HEK293T (cell line): ENCODE measurements around the gene NTMT1.

Experiments
- BHLHE40 ChIP-seq: fragments of 450-650 bp; IDR thresholded peaks from 2 replicates; pipeline ENCODE4 v1.6.1; 2016; ENCODE audit warnings: mild to moderate bottlenecking, moderate library complexity, borderline replicate concordance
- ELF4 ChIP-seq: fragments of 450-650 bp; IDR thresholded peaks from 2 replicates; pipeline ENCODE4 v1.6.1; 2017; ENCODE audit warnings: antibody characterized with exemption
- FOXA1 ChIP-seq: fragments of 450-650 bp; IDR thresholded peaks from 2 replicates; pipeline ENCODE4 v1.6.1; 2016; ENCODE audit warnings: mild to moderate bottlenecking
- FOXM1 ChIP-seq: fragments of 450-650 bp; IDR thresholded peaks from 2 replicates; pipeline ENCODE4 v1.6.1; 2017; ENCODE audit warnings: mild to moderate bottlenecking, borderline replicate concordance
- LEF1 ChIP-seq: fragments of 450-650 bp; IDR thresholded peaks from 2 replicates; pipeline ENCODE4 v1.6.1; 2017; ENCODE audit warnings: mild to moderate bottlenecking, borderline replicate concordance
- NFRKB ChIP-seq: fragments of 450-650 bp; IDR thresholded peaks from 2 replicates; pipeline ENCODE4 v1.6.1; 2016; ENCODE audit warnings: mild to moderate bottlenecking, moderate library complexity
- PKNOX1 ChIP-seq: fragments of 450-650 bp; IDR thresholded peaks from 2 replicates; pipeline ENCODE4 v1.6.1; 2016
- SP1 ChIP-seq: fragments of 450-650 bp; IDR thresholded peaks from 2 replicates; pipeline ENCODE4 v1.6.1; 2017
- SUZ12 ChIP-seq: fragments of 450-650 bp; IDR thresholded peaks from 2 replicates; pipeline ENCODE4 v1.6.1; 2016; ENCODE audit warnings: mild to moderate bottlenecking
- TARDBP ChIP-seq: fragments of 450-650 bp; IDR thresholded peaks from 2 replicates; pipeline ENCODE4 v1.6.1; 2016
- ZNF384 ChIP-seq: fragments of 450-650 bp; IDR thresholded peaks from 2 replicates; pipeline ENCODE4 v1.6.1; 2016

- TF ChIP-seq ELF4 (no peak), SP1 (no peak), SUZ12 (no peak), TARDBP (no peak), PKNOX1 (no peak), NFRKB (no peak), FOXM1 (no peak), FOXA1 (no peak), BHLHE40 (no peak), ZNF384 (no peak), LEF1 (no peak)
These were observed 1.8 kb downstream of the NTMT1 start for GRCh38 chr9:129627556-129628440.
